Right renal pelvis (tissue), 4 donors: ENCODE data around the gene CRELD2. TPM values are rescaled to one million over a fixed set of nuclear protein-coding genes. Genes with fewer than 3 reads are reported as not detected.

Source experiments
- DNase-seq, 4 donors: peaks; one replicate each; pipeline ENCODE4 v3.0.0-alpha.2; 2013; ENCODE audit warnings: low read depth in 4 of 4, low spot score in 3 of 4, missing footprints in 1 of 4
- polyA plus RNA-seq, 4 donors: library from polyadenylated mRNA; unstranded; fragments of 120-200 nt; gene quantifications; one replicate each; pipeline ENCODE4 v1.2.1, GENCODE V29; 2013; ENCODE audit not compliant: insufficient read length in 4 of 4

Gene CRELD2
- polyA plus RNA-seq = 10 to 100 TPM; 25.5 to 33.2 (median 27.0) TPM

- peak; percentile 91 to 93 (median 92) for DNase-seq
Measured at GRCh38 chr22:49917974-49918910, at the start of gene CRELD2, which contains the start of gene ALG12. Gene CRELD2 (plus strand): TSS chr22:49918634. CDS start chr22:49918770, 136 bp downstream. Gene ALG12 (minus strand): TSS chr22:49918438. CDS start chr22:49913765, 4,673 bp downstream.

GRCh38 chr22:49869086-49869830 lies 49.2 kb upstream of the CRELD2 start:
- DNase-seq = no peak

GRCh38 chr22:49869845-49870712 lies 48.4 kb upstream of the CRELD2 start:
- no peak for DNase-seq

GRCh38 chr22:49871482-49871881 lies 47.0 kb upstream of the CRELD2 start:
- no peak for DNase-seq

GRCh38 chr22:49872347-49872746 lies 46.1 kb upstream of the CRELD2 start:
- no peak for DNase-seq

GRCh38 chr22:49873228-49873940 lies 45.0 kb upstream of the CRELD2 start:
- DNase-seq = no peak

- no peak for DNase-seq
Measured at GRCh38 chr22:49877642-49878041, 40.8 kb upstream of the CRELD2 start.

- DNase-seq = no peak
Measured at GRCh38 chr22:49878206-49878605, 40.2 kb upstream of the CRELD2 start.

GRCh38 chr22:49879871-49880270 lies 38.6 kb upstream of the CRELD2 start:
- no peak for DNase-seq

- DNase-seq = no peak
Measured at GRCh38 chr22:49880281-49880680, 38.2 kb upstream of the CRELD2 start.

- DNase-seq = no peak
Measured at GRCh38 chr22:49881856-49882255, 36.6 kb upstream of the CRELD2 start.

- DNase-seq = no peak
Measured at GRCh38 chr22:49882519-49883293, 35.7 kb upstream of the CRELD2 start.

- no peak for DNase-seq
Measured at GRCh38 chr22:49883294-49883640, 35.2 kb upstream of the CRELD2 start.

GRCh38 chr22:49884075-49884474 lies 34.4 kb upstream of the CRELD2 start:
- DNase-seq = no peak

GRCh38 chr22:49884503-49885260 lies 33.8 kb upstream of the CRELD2 start:
- no peak for DNase-seq

GRCh38 chr22:49885281-49885680 lies 33.2 kb upstream of the CRELD2 start:
- DNase-seq = no peak

GRCh38 chr22:49885881-49886280 lies 32.6 kb upstream of the CRELD2 start:
- no peak for DNase-seq

- no peak for DNase-seq
Measured at GRCh38 chr22:49886346-49887063, 31.9 kb upstream of the CRELD2 start.
